SK-MEL-5 (cell line): ENCODE data around the gene ZNF385A. TPM values are rescaled to one million over a fixed set of nuclear protein-coding genes. Genes with fewer than 3 reads are reported as not detected.

Experiments used
- DNase-seq: peaks from one replicate; pipeline ENCODE4 v3.0.0-alpha.2; 2016; ENCODE audit warnings: low read depth, low spot score
- in situ Hi-C: cut with HindIII; loops from 2 replicates; pipeline ENCODE4 v1.10.0; 2016; ENCODE audit warnings: low sequenced_read_pairs, high pct_unique_total_duplicates, low pct_unique_long_range_greater_than_20kb
- total RNA-seq: library from RNA; depleted of rRNA; stranded (reverse); fragments of >200 nt; shearing (Covaris generic); gene quantifications from 2 replicates; pipeline ENCODE4 v1.2.3, GENCODE V29; 2014

ZNF385A gene
- total RNA-seq, 1 experiment from 2014 or later = 1.1 TPM

DNA sequence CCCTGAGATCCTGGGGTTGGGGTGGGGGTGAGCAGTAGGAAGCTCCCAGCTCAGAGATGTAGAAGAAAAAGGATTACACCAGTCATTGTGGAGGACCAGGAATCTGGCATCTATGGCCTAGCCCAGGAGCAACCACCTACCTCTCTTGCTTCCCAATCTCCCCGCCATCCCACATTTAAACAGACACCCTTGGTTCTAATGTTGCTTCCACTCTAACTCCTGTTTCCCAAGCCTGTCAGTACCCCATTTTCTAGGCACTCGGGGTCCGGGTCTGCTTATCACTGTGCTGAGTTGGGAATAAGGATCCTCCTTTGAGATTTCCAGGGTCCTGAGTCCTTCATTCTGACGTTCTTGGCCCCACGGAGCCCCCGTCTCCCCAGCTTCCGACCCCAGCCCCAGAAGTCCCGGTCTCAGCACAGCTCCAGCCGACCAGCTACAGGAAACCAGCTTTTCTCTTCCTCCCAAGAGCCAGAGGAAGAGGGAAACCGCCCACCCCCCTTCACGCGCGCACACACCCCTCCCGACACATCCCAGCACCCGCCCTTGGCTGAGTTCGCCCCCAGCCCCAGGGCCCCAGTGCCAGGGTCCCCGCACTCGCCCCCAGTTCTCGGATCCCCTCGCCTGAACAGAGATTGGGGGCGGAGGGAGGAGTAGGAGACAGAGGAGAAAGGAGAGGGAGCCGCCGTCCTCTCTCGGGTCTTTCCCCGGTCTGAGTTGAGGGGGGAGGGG is 33.3 kb upstream of the ZNF385A start:
- in situ Hi-C loops = no loop called here
- no peak for DNase-seq

DNA sequence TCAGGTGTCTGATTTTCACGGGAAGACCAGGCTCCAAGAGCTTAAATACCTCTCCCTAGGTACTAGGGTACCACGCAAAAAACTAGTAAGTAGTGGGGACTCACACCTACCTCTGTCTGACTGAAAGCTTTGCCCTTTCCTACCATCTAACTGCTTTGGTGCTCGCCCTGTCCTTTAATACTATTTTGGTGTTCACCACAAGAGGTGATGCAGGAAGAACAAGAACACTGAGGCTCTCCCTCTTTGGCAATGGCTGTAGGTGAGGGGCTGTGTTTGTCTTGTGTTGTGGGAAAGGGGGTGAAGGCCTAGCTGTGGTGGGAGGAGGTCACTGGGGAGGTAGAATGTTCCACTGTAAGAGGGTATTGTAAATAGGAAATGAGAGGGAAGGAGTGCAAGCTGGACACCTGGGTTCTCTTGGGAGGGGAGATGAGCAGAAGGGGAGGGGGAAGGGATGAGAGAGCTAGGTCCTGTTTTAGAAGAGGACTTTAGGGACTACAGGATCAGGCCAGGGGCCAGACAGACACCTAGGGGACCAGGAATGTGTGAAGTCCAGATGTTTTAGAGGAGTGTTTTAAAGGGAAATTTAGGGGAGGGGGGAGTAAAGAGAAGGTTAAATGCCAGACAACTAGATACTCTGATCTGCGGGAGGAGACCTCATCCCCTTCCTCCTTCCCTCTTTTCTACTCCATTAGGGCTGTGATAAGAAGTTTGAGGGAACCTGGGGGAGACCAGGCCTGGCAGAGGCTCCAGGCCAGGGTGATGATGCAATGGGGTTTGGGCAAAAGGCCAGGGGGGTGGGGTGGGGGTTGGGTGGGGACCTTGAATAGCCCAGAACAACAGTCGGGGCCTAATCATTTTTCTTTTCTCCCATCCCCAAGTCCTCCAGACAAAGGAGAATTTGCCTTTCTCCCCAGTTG is 32.4 kb upstream of the ZNF385A start:
- DNase-seq = no peak

DNA sequence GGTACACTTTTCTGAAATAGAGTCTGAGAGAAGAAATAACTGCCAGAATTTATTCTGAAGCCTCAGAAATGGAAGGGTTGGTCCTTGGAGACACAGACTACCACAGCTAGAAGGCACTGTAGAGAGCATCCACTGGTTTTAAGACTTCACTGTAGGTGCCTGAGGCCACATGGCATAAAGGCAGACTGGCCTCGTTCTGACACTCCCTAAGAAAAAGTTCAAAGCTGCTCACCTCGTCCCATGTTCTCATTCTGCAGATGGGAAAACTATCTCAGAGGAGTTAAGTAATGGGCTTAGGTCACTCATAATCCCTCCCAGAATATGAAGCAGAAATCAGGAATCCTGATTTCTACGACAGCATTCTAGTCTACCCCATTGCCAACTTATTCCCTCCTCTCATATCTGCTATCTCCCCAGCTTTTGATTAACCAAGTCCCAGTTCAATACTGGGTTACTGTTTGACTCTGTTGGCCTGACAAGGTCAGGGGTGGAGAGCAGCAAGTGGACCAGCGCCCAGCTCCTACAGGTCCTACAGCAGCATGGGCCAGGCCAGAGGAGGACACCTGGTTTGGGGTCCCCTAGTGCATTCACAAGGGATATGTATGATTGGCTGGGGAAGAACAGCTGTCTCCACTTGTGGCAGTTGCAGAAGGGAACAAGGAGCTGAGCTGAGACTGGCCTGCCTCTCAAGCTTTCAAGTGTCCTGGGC is 30.8 kb upstream of the ZNF385A start:
- in situ Hi-C loops = no loop called here
- no peak for DNase-seq

More for the DNA sequence above, 32.4 kb upstream of the ZNF385A start:
- in situ Hi-C loops = no loop called here

DNA sequence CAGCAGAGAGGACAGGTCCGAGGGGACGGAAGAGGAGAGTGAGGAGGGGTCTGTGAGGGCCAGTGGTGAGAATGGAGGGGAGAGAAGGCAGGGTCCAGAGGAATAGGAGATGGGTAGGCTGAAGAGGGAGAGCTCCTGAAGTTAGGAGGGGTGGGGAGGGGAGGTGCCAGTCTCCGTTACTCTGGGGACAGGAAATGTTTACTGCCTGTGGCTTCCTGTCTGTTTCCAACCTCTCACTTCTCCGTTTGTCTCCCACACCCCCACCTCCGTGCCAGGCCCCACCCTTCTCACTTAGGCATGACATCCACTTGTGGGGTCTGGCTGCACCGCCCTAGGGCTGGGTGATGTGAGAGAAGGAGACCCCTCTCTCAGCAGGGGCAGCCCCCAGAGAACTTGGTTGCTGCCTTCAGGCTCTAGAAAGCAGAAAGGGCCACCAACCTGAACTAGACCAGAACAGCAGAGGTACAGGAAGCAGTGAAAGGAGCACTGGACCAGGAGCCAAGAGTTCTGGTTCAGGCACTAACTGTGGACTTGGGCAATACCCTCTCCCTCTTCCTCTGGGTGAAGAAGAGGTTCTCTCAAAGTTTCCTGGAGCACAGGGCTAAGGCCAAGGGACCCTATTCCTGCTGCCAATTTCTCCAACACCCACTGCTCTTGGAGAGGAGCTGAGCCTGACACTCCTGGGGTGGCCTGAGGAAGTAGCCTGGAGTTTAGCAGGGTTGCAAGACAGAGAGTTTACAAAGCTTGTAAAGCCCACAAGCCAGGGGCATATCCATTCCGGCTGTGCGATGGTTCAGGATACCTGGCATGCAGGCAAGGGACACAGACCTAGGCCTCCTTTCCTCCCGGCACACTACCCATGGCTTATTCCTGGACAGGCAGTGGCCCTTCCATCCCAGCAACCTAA is 29.0 kb upstream of the ZNF385A start:
- no peak for DNase-seq
- in situ Hi-C loops = no loop called here

DNA sequence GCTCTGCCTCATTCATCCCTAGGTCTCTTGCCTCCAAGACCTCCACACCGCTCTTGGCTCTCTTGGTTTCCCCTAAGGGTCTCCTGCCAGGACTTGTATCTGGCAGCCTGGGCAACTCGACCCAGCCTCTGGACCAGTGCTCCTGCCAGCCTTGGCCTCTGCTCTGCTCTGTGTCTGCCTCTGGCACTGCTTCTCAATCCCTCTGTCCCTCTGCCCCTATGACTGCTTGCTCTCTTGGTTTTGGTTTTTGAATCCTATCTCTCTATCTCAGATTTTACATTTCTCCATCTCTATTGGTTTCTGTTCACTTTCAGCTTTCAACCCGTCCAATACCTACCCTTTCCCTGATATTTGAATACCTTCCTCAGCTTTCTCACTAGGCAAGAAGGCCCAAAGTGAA is 28.3 kb upstream of the ZNF385A start:
- no peak for DNase-seq
- in situ Hi-C loops = no loop called here

DNA sequence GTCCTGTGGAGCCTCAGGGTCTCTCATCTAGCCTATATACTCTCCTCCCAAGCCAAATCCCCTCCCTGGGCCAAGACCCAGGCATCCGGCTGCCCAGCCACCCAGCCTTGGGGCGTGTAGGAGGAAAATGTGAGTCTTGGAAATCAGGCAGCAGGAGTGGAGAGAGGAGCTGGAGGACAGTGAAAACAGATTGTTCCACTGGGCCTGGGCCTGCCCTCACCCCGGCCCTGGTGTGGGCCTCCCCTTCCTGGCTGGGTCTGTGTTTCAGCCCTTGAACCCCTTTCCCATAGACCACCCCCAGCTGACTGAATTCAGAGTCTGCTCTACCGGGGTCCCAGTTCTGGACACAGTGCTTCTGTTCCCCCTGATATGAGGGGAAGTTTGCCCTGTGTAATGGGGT is 27.8 kb upstream of the ZNF385A start:
- DNase-seq = no peak
- in situ Hi-C loops = no loop called here

DNA sequence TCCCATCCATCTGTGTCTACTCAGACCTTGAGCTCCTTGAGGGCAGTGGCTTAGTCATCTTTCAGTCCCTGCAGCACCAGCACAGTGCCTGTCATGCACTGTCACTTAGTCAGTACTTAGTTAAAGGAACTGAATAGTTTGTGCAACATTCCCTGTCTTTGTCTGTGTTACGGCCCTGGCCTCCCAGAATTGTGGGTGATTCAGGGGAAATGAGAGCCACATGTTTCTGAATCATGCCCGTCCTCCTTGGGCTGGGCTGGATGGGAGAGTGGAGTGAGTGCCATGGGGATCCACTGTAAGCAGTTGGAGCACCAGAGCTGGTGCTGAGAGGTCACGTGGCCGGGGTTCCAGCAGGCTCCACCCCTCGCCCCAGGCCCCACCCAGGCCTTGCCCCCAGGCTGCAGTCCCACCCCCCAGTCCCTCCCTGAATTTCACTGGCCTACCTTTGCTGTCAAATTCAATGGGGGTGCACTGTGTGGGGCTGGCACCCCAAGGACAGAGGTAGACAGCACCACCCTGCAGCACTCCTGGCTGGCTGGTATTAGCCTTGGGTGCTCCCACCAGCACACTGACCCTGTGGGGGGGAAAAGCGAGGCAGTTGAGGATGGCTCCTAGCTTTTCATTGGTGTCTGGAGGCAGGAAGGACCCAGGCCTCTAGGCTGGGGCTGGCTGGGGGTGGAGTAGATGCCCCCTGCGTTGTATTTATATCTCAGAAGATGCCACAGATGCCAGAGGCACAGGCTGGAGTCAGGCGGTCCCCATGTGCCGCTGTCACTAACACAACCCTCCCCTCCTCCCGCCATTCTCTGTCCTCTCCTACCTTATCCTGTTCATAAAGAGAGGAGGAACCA is 27.1 kb upstream of the ZNF385A start:
- in situ Hi-C loops = no loop called here
- DNase-seq = peak; percentile 59

DNA sequence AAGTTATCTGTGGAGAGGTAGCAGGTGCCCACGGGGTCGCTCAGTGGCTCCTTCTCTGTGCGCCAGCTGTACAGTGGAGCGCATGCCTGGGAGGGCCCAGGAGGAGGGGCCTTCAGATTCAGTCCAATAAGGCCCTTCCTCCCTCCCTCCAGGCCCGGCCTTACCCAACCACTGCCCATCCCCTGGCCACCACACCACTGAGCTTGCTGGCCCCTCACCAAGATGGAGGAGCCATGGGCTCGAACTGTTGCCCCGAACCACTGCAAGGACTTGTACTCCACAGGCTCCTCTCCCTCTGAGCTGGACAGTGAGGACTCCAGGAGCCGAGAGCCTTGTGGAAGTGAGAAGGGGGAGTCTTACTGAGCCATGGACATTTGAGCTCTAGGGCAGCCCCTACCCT is 24.7 kb upstream of the ZNF385A start:
- in situ Hi-C loops = no loop called here

DNA sequence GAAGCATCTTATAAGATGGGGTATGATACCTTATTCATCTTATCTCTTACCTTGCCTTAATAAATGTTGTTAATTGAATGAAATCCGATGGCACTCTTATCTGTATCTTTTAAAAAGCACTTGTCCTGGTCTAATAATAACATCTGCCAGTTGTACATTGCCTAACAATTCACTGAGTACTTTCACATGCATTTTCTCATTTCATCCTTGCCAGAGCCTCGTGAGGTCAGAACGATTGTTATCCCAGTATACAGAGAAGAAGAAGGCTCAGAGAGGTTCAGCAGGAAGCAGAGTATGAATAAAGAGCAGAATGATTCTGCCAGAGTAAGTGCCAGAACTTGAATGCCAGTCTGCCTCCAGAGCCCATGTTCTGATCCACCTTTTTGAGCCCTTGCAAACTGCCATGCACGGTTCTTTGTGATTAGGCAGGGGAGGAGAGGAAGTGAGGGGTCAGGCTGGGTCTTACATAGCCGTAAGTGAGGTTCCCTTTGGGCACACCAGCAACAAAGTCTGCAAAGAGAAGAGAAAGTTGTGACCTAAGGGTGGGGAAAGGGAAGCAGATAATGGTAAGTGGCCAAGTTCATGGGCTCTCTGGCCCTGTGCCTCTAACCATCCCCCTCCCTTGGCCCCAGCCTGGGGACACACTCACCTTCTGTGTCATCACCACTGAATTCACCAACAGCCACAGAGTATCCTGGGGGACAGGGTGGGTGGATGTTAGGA is 22.8 kb upstream of the ZNF385A start:
- in situ Hi-C loops = no loop called here
- no peak for DNase-seq

More for the DNA sequence above, 24.7 kb upstream of the ZNF385A start:
- no peak for DNase-seq

DNA sequence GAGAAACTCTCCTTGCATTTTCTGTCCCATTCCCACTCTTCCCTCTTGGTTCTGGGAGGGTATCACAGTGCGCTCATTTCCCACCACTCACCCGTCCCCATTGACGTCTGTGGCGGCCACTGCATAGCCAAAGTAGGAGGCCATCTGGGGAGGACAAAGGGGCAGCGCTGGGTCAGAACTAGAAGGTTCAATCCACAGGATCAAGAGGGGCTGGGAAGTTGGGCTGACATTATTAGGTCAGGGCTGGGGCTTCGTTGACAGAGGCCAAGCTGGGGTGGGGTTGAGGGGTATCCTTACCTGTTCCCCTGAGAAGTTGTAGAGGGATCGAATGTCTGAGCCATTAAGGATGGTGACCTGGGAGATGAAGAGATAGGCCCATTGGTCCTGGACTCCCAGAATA is 21.0 kb upstream of the ZNF385A start:
- no peak for DNase-seq
- in situ Hi-C loops = no loop called here

DNA sequence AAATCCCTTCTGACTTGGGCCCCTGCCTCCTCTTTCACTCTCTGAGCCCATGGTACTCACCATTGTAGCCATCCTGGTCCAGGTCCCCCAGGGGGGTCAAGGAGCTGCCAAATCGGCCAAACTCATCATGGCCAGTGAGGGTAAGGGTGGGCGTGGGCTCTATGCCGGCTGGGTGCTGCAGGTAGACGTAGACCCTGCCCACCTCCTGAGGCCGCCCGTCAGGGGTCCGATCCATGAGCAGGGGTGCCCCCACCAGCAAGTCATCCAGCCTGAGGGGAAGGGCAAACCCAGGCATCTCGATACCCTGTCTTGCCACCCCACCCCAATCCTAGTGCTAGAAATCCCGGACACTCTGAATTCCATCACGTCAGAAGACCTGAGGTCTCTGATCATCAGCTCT is 20.6 kb upstream of the ZNF385A start:
- in situ Hi-C loops = no loop called here
- DNase-seq = no peak

DNA sequence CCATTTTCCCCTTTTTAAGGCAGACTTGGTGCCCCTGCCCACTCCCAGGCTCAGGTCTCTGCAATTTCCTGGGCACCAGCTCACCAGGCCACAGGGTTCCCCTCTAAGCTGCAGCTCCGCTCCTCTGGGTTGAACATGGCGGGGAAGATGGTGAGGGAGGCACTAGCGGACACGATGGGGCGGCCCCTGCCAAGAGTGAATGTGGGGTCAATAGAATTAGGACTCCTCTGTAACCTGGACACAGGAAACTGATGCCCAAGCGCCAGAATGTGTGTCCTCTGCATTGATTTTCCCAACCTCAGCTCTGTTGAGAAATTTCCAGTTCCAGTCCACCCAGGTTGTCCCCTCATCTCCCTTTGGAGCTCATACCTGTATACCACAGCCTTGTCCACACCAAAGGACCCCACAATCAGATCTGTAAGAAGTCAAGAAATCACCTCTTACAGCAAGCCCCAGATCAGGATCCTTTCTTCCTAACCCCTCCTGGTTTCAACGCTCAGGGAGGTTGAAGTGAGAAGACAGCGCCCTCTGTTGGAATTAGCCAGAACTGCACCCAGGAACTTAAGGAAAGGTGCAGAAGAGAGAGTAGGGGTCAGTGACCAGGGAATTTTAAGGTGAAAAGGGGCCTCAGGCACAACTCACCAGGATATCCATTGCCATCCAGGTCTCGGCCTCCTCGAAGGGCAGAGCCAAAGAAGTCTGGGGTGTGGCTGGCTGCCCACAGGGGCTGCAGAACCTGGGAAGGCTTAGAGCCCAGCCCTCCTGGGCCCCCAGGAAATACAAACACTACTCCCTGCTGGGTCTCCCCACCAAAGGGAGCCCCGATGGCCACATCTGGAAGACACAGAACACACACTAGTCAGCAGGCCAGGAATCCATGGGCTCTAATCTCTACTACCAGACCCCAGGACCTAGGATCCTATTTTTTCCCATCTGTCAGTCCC is 19.8 kb upstream of the ZNF385A start:
- peak; percentile 68 for DNase-seq
- in situ Hi-C loops = no loop called here

DNA sequence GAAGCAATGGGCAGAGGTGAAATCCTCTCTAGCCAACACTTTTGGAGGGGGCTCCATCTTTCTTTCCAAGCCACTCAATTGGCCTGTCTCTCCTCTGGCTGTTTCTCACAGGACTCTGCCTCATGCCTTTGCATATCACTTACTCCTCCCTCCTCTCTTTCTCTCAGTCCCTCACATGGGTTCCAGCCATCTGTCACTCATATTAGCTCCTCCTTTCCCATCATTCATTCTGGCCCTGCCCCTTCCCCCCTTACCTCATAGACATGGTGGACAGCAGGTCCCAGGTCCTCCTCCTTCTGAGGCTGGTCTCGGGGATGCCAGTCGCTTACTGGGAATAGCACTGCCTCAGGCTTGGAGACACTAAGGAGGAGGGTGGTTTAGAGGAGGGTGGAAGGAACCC is 16.6 kb upstream of the ZNF385A start:
- DNase-seq = peak; percentile 24
- in situ Hi-C loops = no loop called here

DNA sequence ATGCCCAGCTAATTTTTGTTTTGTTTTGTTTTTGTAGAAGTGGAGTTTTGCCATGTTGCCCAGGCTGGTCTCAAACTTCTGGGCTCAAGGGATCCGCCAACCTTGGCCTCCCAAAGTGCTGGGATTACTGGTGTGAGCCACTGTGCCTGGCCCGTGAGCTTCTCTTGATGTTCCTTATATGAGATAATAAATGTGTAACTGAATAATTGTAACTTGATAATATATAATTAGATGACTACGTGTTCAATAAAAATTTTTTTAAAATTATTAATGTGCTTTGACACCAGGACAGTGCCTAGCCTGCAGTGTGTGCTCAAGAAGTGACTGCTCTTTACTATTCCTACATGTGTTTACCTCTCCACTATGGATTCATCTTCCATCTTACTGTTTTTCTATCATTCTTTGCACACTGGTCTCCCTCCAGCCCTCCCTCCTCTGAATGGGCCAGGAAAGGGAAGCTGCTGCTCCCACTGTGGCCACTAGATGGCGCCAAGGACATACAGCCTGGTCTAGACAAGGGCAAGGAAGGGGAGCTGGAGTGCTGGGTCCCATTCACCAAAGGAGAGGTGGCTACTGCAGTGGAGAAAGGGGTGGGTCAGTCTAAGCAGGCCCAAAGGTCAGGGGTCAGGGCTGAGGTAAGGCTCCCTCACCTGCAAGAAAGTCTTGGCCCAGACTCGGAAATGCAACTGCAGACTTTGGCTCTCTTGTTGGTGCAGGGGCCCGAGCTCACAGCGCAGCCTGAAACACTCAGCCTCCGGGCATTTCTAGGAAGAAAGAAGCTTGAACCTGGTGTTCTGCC is 14.7 kb upstream of the ZNF385A start:
- DNase-seq = peak; percentile 90
- in situ Hi-C loops = no loop called here
